ENCODE results near the gene TRIP13.

Gene TRIP13

GRCh38 chr5:856531-857425 lies 35.9 kb upstream of the TRIP13 start (continued):
- TF ChIP-seq ZNF280C (tag by site-specific recombination; IDR thresholded peaks at IDR 0.05) (peak; percentile 52; the same call in 1 of the 2 replicates), ZNF175 (tag by site-specific recombination; IDR thresholded peaks at IDR 0.05) (no peak), ZNF692 (tag by site-specific recombination; IDR thresholded peaks at IDR 0.05) (no peak), TSHZ1 (tag by site-specific recombination; IDR thresholded peaks at IDR 0.05; ENCODE audit: borderline replicate concordance) (no peak), ZBTB48 (tag by site-specific recombination; IDR thresholded peaks at IDR 0.05) (peak; percentile 44; the same call in 1 of the 2 replicates), SP7 (tag by site-specific recombination; IDR thresholded peaks at IDR 0.05) (no peak), ZNF544 (tag by site-specific recombination; IDR thresholded peaks at IDR 0.05) (no peak), ZNF214 (tag by site-specific recombination; IDR thresholded peaks at IDR 0.05; ENCODE audit: borderline replicate concordance) (no peak), GLIS2 (tag by site-specific recombination; IDR thresholded peaks at IDR 0.05) (no peak), HOXA7 (CRISPR knock-in tag; IDR thresholded peaks at IDR 0.05; ENCODE audit: borderline replicate concordance) (no peak), YY2 (tag by site-specific recombination; IDR thresholded peaks at IDR 0.05) (no peak), SP2 (tag by site-specific recombination; IDR thresholded peaks at IDR 0.05) (no peak), ZNF654 (tag by site-specific recombination; IDR thresholded peaks at IDR 0.05; ENCODE audit: low read depth) (no peak), BCL11B (tag by site-specific recombination; IDR thresholded peaks at IDR 0.05; ENCODE audit: low read depth) (no peak), MEIS1 (CRISPR knock-in tag; IDR thresholded peaks at IDR 0.05; ENCODE audit: borderline replicate concordance) (no peak), ZNF404 (tag by site-specific recombination; IDR thresholded peaks at IDR 0.05) (no peak), ZNF37A (tag by site-specific recombination; IDR thresholded peaks at IDR 0.05) (no peak), BCL6B (tag by site-specific recombination; IDR thresholded peaks at IDR 0.05) (no peak; the same call in 1 of the 2 replicates), ZNF274 (IDR thresholded peaks at IDR 0.05; ENCODE audit: low read length) (no peak), ZNF274 (tag by site-specific recombination; IDR thresholded peaks at IDR 0.05; ENCODE audit: borderline replicate concordance) (0 out of 2 replicates have a peak, but pooled peaks have one; percentile 13), EGR2 (tag by site-specific recombination; IDR thresholded peaks at IDR 0.05; ENCODE audit: low read depth) (peak; percentile 99), ZBTB21 (tag by site-specific recombination; IDR thresholded peaks at IDR 0.05) (no peak), ZBTB1 (tag by site-specific recombination; IDR thresholded peaks at IDR 0.05) (0 out of 2 replicates have a peak, but pooled peaks have one; percentile 7), ZNF426 (tag by site-specific recombination; IDR thresholded peaks at IDR 0.05) (no peak), ZNF768 (tag by site-specific recombination; IDR thresholded peaks at IDR 0.05) (no peak), ZNF514 (tag by site-specific recombination; IDR thresholded peaks at IDR 0.05) (no peak)

Measured in HEK293 (cell line).